H9 (cell line): ENCODE measurements around the gene TEX19. TPM values are rescaled to one million over a fixed set of nuclear protein-coding genes. Genes with fewer than 3 reads are reported as not detected.

ENCODE experiments used
- DNase-seq: peaks from one replicate; pipeline ENCODE4 v3.0.0-alpha.2; 2017
- H2AFZ ChIP-seq: one replicate; pipeline ENCODE4 v1.6.1; 2013; ENCODE audit warnings: mild to moderate bottlenecking, low read length, control low read depth, moderate library complexity
- H2AK5ac ChIP-seq: 2 replicates; pipeline ENCODE4 v1.6.1; 2013; ENCODE audit warnings: low read length, control low read depth, mixed read lengths; ENCODE audit not compliant: insufficient read length
- H2BK120ac ChIP-seq: one replicate; pipeline ENCODE4 v1.6.1; 2013; ENCODE audit warnings: low read depth, mild to moderate bottlenecking, low read length, control low read depth, inconsistent platforms; ENCODE audit not compliant: poor library complexity, severe bottlenecking
- H2BK12ac ChIP-seq: 2 replicates; pipeline ENCODE4 v1.6.1; 2013; ENCODE audit warnings: low read length, control low read depth, mixed read lengths, low read depth; ENCODE audit not compliant: insufficient read length
- H2BK15ac ChIP-seq: 2 replicates; pipeline ENCODE4 v1.6.1; 2013; ENCODE audit warnings: low read depth, low read length, control low read depth
- H2BK20ac ChIP-seq: one replicate; pipeline ENCODE4 v1.6.1; 2013; ENCODE audit warnings: low read depth, mild to moderate bottlenecking, low read length, control low read depth, inconsistent platforms; ENCODE audit not compliant: poor library complexity, severe bottlenecking
- H2BK5ac ChIP-seq: 2 replicates; pipeline ENCODE4 v1.6.1; 2013; ENCODE audit warnings: low read length, control low read depth, mixed read lengths; ENCODE audit not compliant: insufficient read length
- H3K14ac ChIP-seq: 2 replicates; pipeline ENCODE4 v1.6.1; 2013; ENCODE audit warnings: low read length, control low read depth; ENCODE audit not compliant: insufficient read depth
- H3K18ac ChIP-seq: 2 replicates; pipeline ENCODE4 v1.6.1; 2013; ENCODE audit warnings: low read depth, mild to moderate bottlenecking, mixed read lengths, low read length, control low read depth; ENCODE audit not compliant: insufficient read length
- H3K23ac ChIP-seq: 2 replicates; pipeline ENCODE4 v1.6.1; 2013; ENCODE audit warnings: low read length, control low read depth, mixed read lengths, low read depth; ENCODE audit not compliant: insufficient read length
- H3K23me2 ChIP-seq: 2 replicates; pipeline ENCODE4 v1.6.1; 2013; ENCODE audit warnings: low read depth, mild to moderate bottlenecking, mixed read lengths, low read length, control low read depth; ENCODE audit not compliant: insufficient read length, poor library complexity, severe bottlenecking
- H3K27ac ChIP-seq: 2 replicates; pipeline ENCODE4 v1.5.1; 2013; ENCODE audit warnings: low read length, control low read depth, mixed read lengths, low read depth; ENCODE audit not compliant: insufficient read length
- H3K27me3 ChIP-seq: 2 replicates; pipeline ENCODE4 v1.6.1; 2013; ENCODE audit warnings: low read length, control low read depth, inconsistent platforms; ENCODE audit not compliant: insufficient read depth
- H3K4ac ChIP-seq: 2 replicates; pipeline ENCODE4 v1.6.1; 2013; ENCODE audit warnings: low read depth, mild to moderate bottlenecking, control low read depth, inconsistent platforms, low read length, moderate library complexity
- H3K4me1 ChIP-seq: 2 replicates; pipeline ENCODE4 v1.6.1; 2013; ENCODE audit warnings: low read length, control low read depth, inconsistent platforms; ENCODE audit not compliant: insufficient read depth
- H3K4me2 ChIP-seq: 2 replicates; pipeline ENCODE4 v1.6.1; 2013; ENCODE audit warnings: low read length, control low read depth, mixed read lengths; ENCODE audit not compliant: insufficient read length, insufficient read depth
- H3K56ac ChIP-seq: 2 replicates; pipeline ENCODE4 v1.6.1; 2013; ENCODE audit warnings: low read depth, mild to moderate bottlenecking, mixed read lengths, low read length, control low read depth; ENCODE audit not compliant: insufficient read length
- H3K79me1 ChIP-seq: 2 replicates; pipeline ENCODE4 v1.6.1; 2013; ENCODE audit warnings: low read depth, mild to moderate bottlenecking, moderate library complexity, low read length, control low read depth, inconsistent platforms; ENCODE audit not compliant: insufficient read depth, poor library complexity, severe bottlenecking
- H3K79me2 ChIP-seq: 2 replicates; pipeline ENCODE4 v1.6.1; 2013; ENCODE audit warnings: low read length, control low read depth, inconsistent platforms; ENCODE audit not compliant: insufficient read depth
- H3K9ac ChIP-seq: 2 replicates; pipeline ENCODE4 v1.6.1; 2013; ENCODE audit warnings: low read length, control low read depth, mixed read lengths; ENCODE audit not compliant: insufficient read length; ENCODE audit errors: extremely low read depth
- H3K9me3 ChIP-seq: one replicate; pipeline ENCODE4 v1.6.1; 2013; ENCODE audit warnings: low read depth, low read length, inconsistent platforms; ENCODE audit not compliant: control insufficient read depth
- H3T11ph ChIP-seq: one replicate; pipeline ENCODE4 v1.6.1; 2013; ENCODE audit warnings: mild to moderate bottlenecking, low read length, control low read depth, inconsistent platforms
- H4K20me1 ChIP-seq: one replicate; pipeline ENCODE4 v1.6.1; 2013; ENCODE audit not compliant: control insufficient read depth, insufficient read length, insufficient read depth
- H4K5ac ChIP-seq: 2 replicates; pipeline ENCODE4 v1.6.1; 2013; ENCODE audit warnings: low read depth, mild to moderate bottlenecking, mixed read lengths, low read length, control low read depth; ENCODE audit not compliant: insufficient read length
- H4K8ac ChIP-seq: replicated peaks from 2 replicates; pipeline ENCODE4 v1.6.1; 2013; ENCODE audit warnings: low read length, control low read depth, mixed read lengths, low read depth; ENCODE audit not compliant: insufficient read length
- H4K91ac ChIP-seq: 2 replicates; pipeline ENCODE4 v1.6.1; 2013; ENCODE audit warnings: low read depth, mild to moderate bottlenecking, moderate library complexity, mixed read lengths, low read length, control low read depth; ENCODE audit not compliant: insufficient read length
- H3K27ac Mint-ChIP-seq, 3 experiments: 2 replicates in 2 of 3; 3 replicates in 1 of 3; pipeline ENCODE4 v1.8.0; 2020 to 2021; ENCODE audit warnings: mixed read lengths in 3 of 3, mild to moderate bottlenecking in 1 of 3, moderate library complexity in 1 of 3
- H3K27me3 Mint-ChIP-seq: 2 replicates; pipeline ENCODE4 v1.8.0; 2021; ENCODE audit warnings: low read depth, mild to moderate bottlenecking, moderate library complexity, mixed read lengths
- H3K36me3 Mint-ChIP-seq, 3 experiments: 2 replicates in 2 of 3; 3 replicates in 1 of 3; pipeline ENCODE4 v1.8.0; 2020 to 2021; ENCODE audit warnings: low read depth in 3 of 3, mixed read lengths in 3 of 3; ENCODE audit not compliant: insufficient read depth in 1 of 3
- H3K4me1 Mint-ChIP-seq, 2 experiments: 2 replicates each; pipeline ENCODE4 v1.8.0; 2020; ENCODE audit warnings: mixed read lengths in 2 of 2
- H3K4me3 Mint-ChIP-seq, 2 experiments: 2 replicates in 1 of 2; 3 replicates in 1 of 2; pipeline ENCODE4 v1.8.0; 2020 to 2021; ENCODE audit warnings: mild to moderate bottlenecking in 2 of 2, mixed read lengths in 2 of 2, moderate library complexity in 1 of 2
- H3K9me3 Mint-ChIP-seq, 2 experiments: 2 replicates in 1 of 2; 3 replicates in 1 of 2; pipeline ENCODE4 v1.8.0; 2020; ENCODE audit warnings: mild to moderate bottlenecking in 2 of 2, mixed read lengths in 2 of 2, moderate library complexity in 1 of 2
- WGBS: extraction: QIAGEN DNeasy Blood & Tissue Kit; methylation state at CpG from one replicate; pipeline ENCODE4 v1.1.7; 2013; ENCODE audit warnings: missing lambda C conversion rate, low lambda C conversion rate, mixed read lengths; ENCODE audit not compliant: insufficient read length; ENCODE audit errors: extremely low coverage; 5-methylcytosine and 5-hydroxymethylcytosine counted together
- long read RNA-seq: library from polyadenylated mRNA; unstranded; transcript quantifications from one replicate; pipeline ENCODE4 v2.0.0, GENCODE V29; 2020
- total RNA-seq: library from RNA; stranded (reverse); gene quantifications from 2 replicates; pipeline ENCODE4 v1.2.1, GENCODE V29; 2021
- TF ChIP-seq, protein P1 (sequence below): fragments of 200-600 bp; sonication (generic); conservative IDR thresholded peaks from 3 replicates; pipeline ENCODE4 v1.8.0; 2021; ENCODE audit warnings: antibody characterized with exemption, mild to moderate bottlenecking

The TEX19 gene, protein sequence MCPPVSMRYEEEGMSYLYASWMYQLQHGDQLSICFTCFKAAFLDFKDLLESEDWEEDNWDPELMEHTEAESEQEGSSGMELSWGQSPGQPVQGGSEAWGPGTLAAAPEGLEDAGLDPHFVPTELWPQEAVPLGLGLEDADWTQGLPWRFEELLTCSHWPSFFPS
- 1.4 and 1.5 TPM in 2 replicates for total RNA-seq
- long read RNA-seq, transcript TEX19-201 (2 exons, 1,936 nt), result major isoform, 14 of 15 reads
- long read RNA-seq, partial matches to known transcripts, result 1 of 15 reads
- long read RNA-seq, other reads (novel, unspliced or antisense), result 0 of 15 reads

DNA sequence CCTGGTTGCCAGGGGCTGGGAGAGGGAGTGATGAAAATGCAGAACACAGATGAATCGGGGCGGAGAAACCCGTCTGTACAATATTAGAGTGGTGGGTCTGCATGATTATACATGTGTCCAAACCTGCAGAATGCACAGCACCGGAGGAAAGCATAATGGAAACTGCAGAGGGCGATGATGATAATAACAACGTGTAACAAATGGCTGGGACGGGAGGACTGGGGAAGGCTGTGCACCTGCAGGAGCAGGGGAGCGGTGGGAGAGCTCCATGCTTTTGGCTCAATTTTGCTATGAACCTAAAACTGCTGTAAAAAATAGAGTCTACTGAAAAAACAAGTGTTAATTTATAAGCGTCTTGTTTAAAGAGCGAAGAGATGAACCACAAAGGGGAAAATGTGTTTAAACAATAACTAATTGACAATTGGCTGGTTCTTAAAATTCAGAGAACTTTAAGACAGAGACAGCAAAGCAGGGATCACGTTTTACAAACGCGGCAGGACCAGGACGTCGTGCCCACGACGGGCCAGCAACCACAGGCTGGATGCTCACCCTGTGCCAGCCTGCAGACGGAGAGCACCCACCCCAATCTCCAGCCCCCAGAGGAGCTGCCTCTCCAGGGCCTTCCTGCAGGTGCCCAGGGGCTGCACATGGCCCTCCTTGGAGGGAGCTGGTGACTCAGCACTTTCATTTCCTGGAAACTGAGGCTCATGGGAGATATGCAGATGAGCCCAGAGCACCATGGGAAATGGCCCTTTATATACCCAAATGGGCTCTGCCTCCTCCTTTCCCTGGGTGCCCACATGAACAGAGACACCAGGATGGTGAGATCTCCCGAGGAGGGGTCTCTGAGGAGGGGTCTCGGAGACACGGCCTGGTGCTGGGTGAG, at the start of gene TEX19:
Gene TEX19, plus strand, starts transcription at position 783 of the 886 bp plus-strand sequence. CDS start 2,904 bp downstream, outside the sequence.
- Histone ChIP-seq H3K79me2 (no peaks in the 10 kb centered on the region), H4K91ac (no peak within 1 kb of the TSS), H3K4me2 (no peak within 1 kb of the TSS), H3K27ac (no peak within 1 kb of the TSS), H2BK5ac (no peak within 1 kb of the TSS), H3K4me1 (peaks cover 2% of the 10 kb centered on the region; the same call in 1 of the 2 replicates), H2AFZ (no peak within 1 kb of the TSS), H4K8ac (no peak within 1 kb of the TSS), H3T11ph (no peak within 1 kb of the TSS), H3K14ac (no peak within 1 kb of the TSS), H3K23ac (no peak within 1 kb of the TSS), H3K9ac (no peak within 1 kb of the TSS), H3K79me1 (no peaks in the 10 kb centered on the region), H3K27me3 (no peaks in the 10 kb centered on the region), H3K9me3 (no peaks in the 10 kb centered on the region), H4K20me1 (no peaks in the 10 kb centered on the region), H3K23me2 (no peaks in the 10 kb centered on the region), H2BK12ac (no peak within 1 kb of the TSS), H2AK5ac (no peak within 1 kb of the TSS), H4K5ac (no peak within 1 kb of the TSS), H3K4ac (no peak within 1 kb of the TSS), H3K56ac (no peak within 1 kb of the TSS), H2BK120ac (no peak within 1 kb of the TSS), H3K18ac (no peak within 1 kb of the TSS), H2BK20ac (no peak within 1 kb of the TSS), H2BK15ac (no peak within 1 kb of the TSS)
- Mint-ChIP-seq H3K36me3 (no peaks in the 10 kb centered on the region), H3K27ac (peak within 1 kb of the TSS in 1 of 3 experiments; percentile 0; a peak in 1 of 7 replicates), H3K27me3 (peaks cover 17% of the 10 kb centered on the region), H3K4me3 (no peak within 1 kb of the TSS), H3K9me3 (no peaks in the 10 kb centered on the region), H3K4me1 (peaks cover 11 to 28% of the 10 kb centered on the region in 2 experiments)
- peak; percentile 62 for DNase-seq
- TF ChIP-seq, protein P1, sequence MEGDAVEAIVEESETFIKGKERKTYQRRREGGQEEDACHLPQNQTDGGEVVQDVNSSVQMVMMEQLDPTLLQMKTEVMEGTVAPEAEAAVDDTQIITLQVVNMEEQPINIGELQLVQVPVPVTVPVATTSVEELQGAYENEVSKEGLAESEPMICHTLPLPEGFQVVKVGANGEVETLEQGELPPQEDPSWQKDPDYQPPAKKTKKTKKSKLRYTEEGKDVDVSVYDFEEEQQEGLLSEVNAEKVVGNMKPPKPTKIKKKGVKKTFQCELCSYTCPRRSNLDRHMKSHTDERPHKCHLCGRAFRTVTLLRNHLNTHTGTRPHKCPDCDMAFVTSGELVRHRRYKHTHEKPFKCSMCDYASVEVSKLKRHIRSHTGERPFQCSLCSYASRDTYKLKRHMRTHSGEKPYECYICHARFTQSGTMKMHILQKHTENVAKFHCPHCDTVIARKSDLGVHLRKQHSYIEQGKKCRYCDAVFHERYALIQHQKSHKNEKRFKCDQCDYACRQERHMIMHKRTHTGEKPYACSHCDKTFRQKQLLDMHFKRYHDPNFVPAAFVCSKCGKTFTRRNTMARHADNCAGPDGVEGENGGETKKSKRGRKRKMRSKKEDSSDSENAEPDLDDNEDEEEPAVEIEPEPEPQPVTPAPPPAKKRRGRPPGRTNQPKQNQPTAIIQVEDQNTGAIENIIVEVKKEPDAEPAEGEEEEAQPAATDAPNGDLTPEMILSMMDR, result no peak
- no CpG with 5 or more reads among the region's 21 CpGs for WGBS
